ENCODE data around the gene SFN. TPM values are rescaled to one million over a fixed set of nuclear protein-coding genes. Genes with fewer than 3 reads are reported as not detected.
"Not testable (repeated sequence)": the region's sequence is repeated elsewhere in the genome, so short reads cannot be mapped to it uniquely, and the experiment has no call there.

The SFN gene
- total and polyA plus RNA-seq, 2 of the 13 experiments (the other 11 are each of a cell fraction or from before 2014, with no cell fraction given), result 4.3 to 5.6 TPM

- peak; percentile 84 for TF ChIP-seq SKI (IDR thresholded peaks at IDR 0.05; ENCODE audit: partially characterized antibody)
- not testable (repeated sequence) for TF ChIP-seq SOX13 (IDR thresholded peaks at IDR 0.05)
- peak in 1 of 2 experiments; percentile 66; a peak in 2 of 4 replicates for TF ChIP-seq SOX13 (CRISPR knock-in tag; conservative IDR thresholded peaks at IDR 0.05 in 1 of 2, IDR thresholded peaks at IDR 0.05 in 1 of 2)
- peak; percentile 54; the same call in 1 of the 2 replicates for TF ChIP-seq KLF12 (CRISPR knock-in tag; IDR thresholded peaks at IDR 0.05; ENCODE audit: borderline replicate concordance)
- TF ChIP-seq HOXA3 (CRISPR knock-in tag; IDR thresholded peaks at IDR 0.05), result peak; percentile 78
- TF ChIP-seq ATF3 (CRISPR knock-in tag; IDR thresholded peaks at IDR 0.05), result peak; percentile 95
- peak; percentile 68; the same call in 1 of the 2 replicates for TF ChIP-seq ZNF574 (CRISPR knock-in tag; IDR thresholded peaks at IDR 0.05)
- peak; percentile 52; the same call in 1 of the 2 replicates for TF ChIP-seq KAT8 (CRISPR knock-in tag; IDR thresholded peaks at IDR 0.05)
- peak; percentile 80; the same call in 1 of the 2 replicates for TF ChIP-seq ZHX1 (CRISPR knock-in tag; IDR thresholded peaks at IDR 0.05; ENCODE audit: low read depth)
- peak; percentile 93 for TF ChIP-seq ADNP (CRISPR knock-in tag; IDR thresholded peaks at IDR 0.05)
- peak; percentile 61; the same call in 1 of the 2 replicates for TF ChIP-seq NR2F2 (IDR thresholded peaks at IDR 0.05; ENCODE audit: borderline replicate concordance, low read depth)
- TF ChIP-seq ZFP91 (CRISPR knock-in tag; IDR thresholded peaks at IDR 0.05; ENCODE audit: borderline replicate concordance), result peak; percentile 29; the same call in 1 of the 2 replicates
- TF ChIP-seq GATAD1 (CRISPR knock-in tag; IDR thresholded peaks at IDR 0.05), result peak; percentile 49; the same call in 1 of the 2 replicates
- 0 out of 2 replicates have a peak, but pooled peaks have one; percentile 22 for TF ChIP-seq ZBTB7B (CRISPR knock-in tag; IDR thresholded peaks at IDR 0.05)
- 0 out of 2 replicates have a peak, but pooled peaks have one; percentile 37 for TF ChIP-seq ZNF556 (CRISPR knock-in tag; IDR thresholded peaks at IDR 0.05; ENCODE audit: borderline replicate concordance)
- TF ChIP-seq ZNF768 (CRISPR knock-in tag; IDR thresholded peaks at IDR 0.05), result peak; percentile 60; the same call in 1 of the 2 replicates
- peak; percentile 72; the same call in 1 of the 2 replicates for TF ChIP-seq TBX2 (CRISPR knock-in tag; IDR thresholded peaks at IDR 0.05; ENCODE audit: borderline replicate concordance)
- peak; percentile 75; the same call in 1 of the 2 replicates for TF ChIP-seq ZNF543 (CRISPR knock-in tag; IDR thresholded peaks at IDR 0.05)
- TF ChIP-seq ZNF205 (CRISPR knock-in tag; IDR thresholded peaks at IDR 0.05), result 0 out of 2 replicates have a peak, but pooled peaks have one; percentile 38
- TF ChIP-seq TEAD3 (CRISPR knock-in tag; optimal IDR thresholded peaks at IDR 0.05; ENCODE audit: borderline replicate concordance), result peak; percentile 72
- TF ChIP-seq ZNF644 (CRISPR knock-in tag; IDR thresholded peaks at IDR 0.05; ENCODE audit: low read depth), result 0 out of 2 replicates have a peak, but pooled peaks have one; percentile 11
- TF ChIP-seq FOXK1 (CRISPR knock-in tag; IDR thresholded peaks at IDR 0.05; ENCODE audit: borderline replicate concordance, low read depth), result peak; percentile 83; the same call in 1 of the 2 replicates
- TF ChIP-seq HDAC1 (CRISPR knock-in tag; IDR thresholded peaks at IDR 0.05), result peak; percentile 74; the same call in 1 of the 2 replicates
Measured at GRCh38 chr1:26881611-26882010, 18.7 kb downstream of the SFN start (continued).

Data from HepG2 (cell line).